HepG2 (cell line): ENCODE measurements around the gene PRSS21. TPM values are rescaled to one million over a fixed set of nuclear protein-coding genes. Genes with fewer than 3 reads are reported as not detected.

Experiments
- FOXA3 ChIP-seq: IDR thresholded peaks from 2 replicates; pipeline ENCODE4 v1.6.1; 2016; ENCODE audit warnings: missing genetic modification reagents, missing compliant biosample characterization
- FOXP1 ChIP-seq, 2 experiments: fragments of 450-650 bp in 1 of 2; IDR thresholded peaks; 2 replicates each; pipeline ENCODE4 v1.6.1; 2017 to 2018; ENCODE audit warnings: antibody characterized with exemption in 1 of 2
- HNF4G ChIP-seq, 2 experiments: sonication (generic) in 1 of 2; formaldehyde crosslinking in 1 of 2; IDR thresholded peaks; 2 replicates each; pipeline versions ENCODE4 v1.4.0 to v1.6.1; 2011 to 2020; ENCODE audit warnings: borderline replicate concordance in 2 of 2, low read depth in 2 of 2, mild to moderate bottlenecking in 2 of 2, low read length in 1 of 2, missing genetic modification reagents in 1 of 2, moderate library complexity in 1 of 2
- JUN ChIP-seq: sonication (generic); formaldehyde crosslinking; IDR thresholded peaks from 2 replicates; pipeline ENCODE4 v1.4.0; 2020; ENCODE audit warnings: mild to moderate bottlenecking, missing genetic modification reagents
- MTF2 ChIP-seq: sonication (generic); formaldehyde crosslinking; IDR thresholded peaks from 2 replicates; pipeline ENCODE4 v1.5.0; 2020; ENCODE audit warnings: missing genetic modification reagents, borderline replicate concordance
- POLR2AphosphoS5 ChIP-seq: IDR thresholded peaks from 2 replicates; pipeline ENCODE4 v1.6.1; 2012; ENCODE audit warnings: low read depth, low read length
- RFX1 ChIP-seq: fragments of 450-650 bp; IDR thresholded peaks from 2 replicates; pipeline ENCODE4 v1.6.1; 2017
- TCF7 ChIP-seq: sonication (generic); IDR thresholded peaks from 2 replicates; pipeline ENCODE4 v1.6.1; 2016; ENCODE audit warnings: antibody characterized with exemption, low read depth
- TSC22D2 ChIP-seq: sonication (generic); formaldehyde crosslinking; IDR thresholded peaks from 2 replicates; pipeline ENCODE4 v1.5.1; 2020; ENCODE audit warnings: missing genetic modification reagents, mild to moderate bottlenecking, borderline replicate concordance
- ZFP36L1 ChIP-seq: sonication (generic); formaldehyde crosslinking; IDR thresholded peaks from 2 replicates; pipeline ENCODE4 v1.8.0; 2022; ENCODE audit warnings: mild to moderate bottlenecking, missing genetic modification reagents, moderate library complexity
- ZNF709 ChIP-seq: sonication (generic); formaldehyde crosslinking; IDR thresholded peaks from 2 replicates; pipeline ENCODE4 v1.5.0; 2020; ENCODE audit warnings: mild to moderate bottlenecking, missing genetic modification reagents
- ZNF747 ChIP-seq: sonication (generic); formaldehyde crosslinking; IDR thresholded peaks from 2 replicates; pipeline ENCODE4 v1.8.1; 2023; ENCODE audit warnings: missing genetic modification reagents, mild to moderate bottlenecking, borderline replicate concordance
- ZNF788 ChIP-seq: sonication (generic); formaldehyde crosslinking; IDR thresholded peaks from 2 replicates; pipeline ENCODE4 v1.5.0; 2020; ENCODE audit warnings: mild to moderate bottlenecking, missing genetic modification reagents, borderline replicate concordance
- polyA plus RNA-seq, 8 experiments: library from polyadenylated mRNA; depleted of rRNA in 3 of 8; stranded (reverse) in 7 of 8; unstranded in 1 of 8; fragments of >200 nt; fragmentation: Illumina TruSeq in 4 of 8; extraction: Trizol in 4 of 8; gene quantifications; 2 replicates each; pipeline versions ENCODE4 v1.2.1 to v1.2.3, GENCODE V29; 2011 to 2016; ENCODE audit warnings: low read depth in 4 of 8, missing spikeins in 1 of 8, mixed read lengths in 1 of 8; ENCODE audit not compliant: insufficient read depth in 1 of 8
- total RNA-seq, 5 experiments: library from RNA; depleted of rRNA; stranded (reverse); fragments of >200 nt; fragmentation: Illumina TruSeq; extraction: Trizol; gene quantifications; 2 replicates each; pipeline ENCODE4 v1.2.3, GENCODE V29; 2016; ENCODE audit warnings: low read depth in 1 of 5
- TF ChIP-seq, protein P1 (sequence below): sonication (generic); formaldehyde crosslinking; IDR thresholded peaks from 2 replicates; pipeline ENCODE4 v1.8.1; 2023; ENCODE audit warnings: mild to moderate bottlenecking, missing genetic modification reagents
- TF ChIP-seq, protein P2 (sequence below): sonication (generic); formaldehyde crosslinking; IDR thresholded peaks from 2 replicates; pipeline ENCODE4 v1.4.0; 2020; ENCODE audit warnings: missing genetic modification reagents, borderline replicate concordance
- TF ChIP-seq, protein P3 (sequence below): sonication (generic); formaldehyde crosslinking; IDR thresholded peaks from 2 replicates; pipeline ENCODE4 v1.4.0; 2020; ENCODE audit warnings: missing genetic modification reagents, mild to moderate bottlenecking, borderline replicate concordance
- TF ChIP-seq, protein P4 (sequence below): IDR thresholded peaks from 2 replicates; pipeline ENCODE4 v1.6.1; 2016; ENCODE audit warnings: missing biosample characterization, missing genetic modification reagents, low read depth
- TF ChIP-seq, protein P5 (sequence below): sonication (generic); formaldehyde crosslinking; IDR thresholded peaks from 2 replicates; pipeline ENCODE4 v1.5.1; 2020; ENCODE audit warnings: mild to moderate bottlenecking, missing genetic modification reagents, borderline replicate concordance
- TF ChIP-seq, protein P6 (sequence below): sonication (generic); formaldehyde crosslinking; IDR thresholded peaks from 2 replicates; pipeline ENCODE4 v1.4.0; 2020; ENCODE audit warnings: missing genetic modification reagents

The PRSS21 gene
- total and polyA plus RNA-seq, 2 of the 13 experiments (the other 11 are each of a cell fraction or from before 2014, with no cell fraction given), result not detected

DNA sequence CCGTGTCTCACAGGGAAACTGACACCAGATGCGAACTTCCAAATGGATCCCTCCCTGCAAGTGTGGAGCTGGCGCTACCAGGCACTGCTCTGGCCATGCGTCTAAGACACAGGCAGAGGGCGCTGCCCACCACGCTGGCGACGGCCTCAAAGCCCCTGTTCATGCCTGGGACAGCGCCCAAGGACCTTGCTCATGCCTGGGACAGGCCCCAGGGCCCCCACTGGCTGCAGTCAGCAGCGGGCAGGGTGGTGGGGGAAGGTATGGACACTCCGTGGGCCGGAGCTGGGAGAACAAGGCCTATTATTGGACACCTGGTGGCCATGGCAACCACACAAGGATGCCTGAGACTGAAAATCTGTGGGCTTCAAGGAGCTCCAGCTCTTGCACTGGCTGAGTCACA, 21.9 kb downstream of the PRSS21 start (continued):
- no peak for TF ChIP-seq POLR2AphosphoS5
- TF ChIP-seq ZNF747 (CRISPR knock-in tag), result no peak
- no peak for TF ChIP-seq FOXP1 (IDR thresholded peaks at IDR 0.05)
- TF ChIP-seq FOXP1 (CRISPR knock-in tag; IDR thresholded peaks at IDR 0.05), result no peak
- TF ChIP-seq, protein P1, sequence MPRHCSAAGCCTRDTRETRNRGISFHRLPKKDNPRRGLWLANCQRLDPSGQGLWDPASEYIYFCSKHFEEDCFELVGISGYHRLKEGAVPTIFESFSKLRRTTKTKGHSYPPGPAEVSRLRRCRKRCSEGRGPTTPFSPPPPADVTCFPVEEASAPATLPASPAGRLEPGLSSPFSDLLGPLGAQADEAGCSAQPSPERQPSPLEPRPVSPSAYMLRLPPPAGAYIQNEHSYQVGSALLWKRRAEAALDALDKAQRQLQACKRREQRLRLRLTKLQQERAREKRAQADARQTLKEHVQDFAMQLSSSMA (CRISPR knock-in tag), result no peak
- TF ChIP-seq ZNF709 (CRISPR knock-in tag), result no peak
- TF ChIP-seq MTF2, result no peak
- TF ChIP-seq TSC22D2 (CRISPR knock-in tag), result no peak
- TF ChIP-seq, protein P2, sequence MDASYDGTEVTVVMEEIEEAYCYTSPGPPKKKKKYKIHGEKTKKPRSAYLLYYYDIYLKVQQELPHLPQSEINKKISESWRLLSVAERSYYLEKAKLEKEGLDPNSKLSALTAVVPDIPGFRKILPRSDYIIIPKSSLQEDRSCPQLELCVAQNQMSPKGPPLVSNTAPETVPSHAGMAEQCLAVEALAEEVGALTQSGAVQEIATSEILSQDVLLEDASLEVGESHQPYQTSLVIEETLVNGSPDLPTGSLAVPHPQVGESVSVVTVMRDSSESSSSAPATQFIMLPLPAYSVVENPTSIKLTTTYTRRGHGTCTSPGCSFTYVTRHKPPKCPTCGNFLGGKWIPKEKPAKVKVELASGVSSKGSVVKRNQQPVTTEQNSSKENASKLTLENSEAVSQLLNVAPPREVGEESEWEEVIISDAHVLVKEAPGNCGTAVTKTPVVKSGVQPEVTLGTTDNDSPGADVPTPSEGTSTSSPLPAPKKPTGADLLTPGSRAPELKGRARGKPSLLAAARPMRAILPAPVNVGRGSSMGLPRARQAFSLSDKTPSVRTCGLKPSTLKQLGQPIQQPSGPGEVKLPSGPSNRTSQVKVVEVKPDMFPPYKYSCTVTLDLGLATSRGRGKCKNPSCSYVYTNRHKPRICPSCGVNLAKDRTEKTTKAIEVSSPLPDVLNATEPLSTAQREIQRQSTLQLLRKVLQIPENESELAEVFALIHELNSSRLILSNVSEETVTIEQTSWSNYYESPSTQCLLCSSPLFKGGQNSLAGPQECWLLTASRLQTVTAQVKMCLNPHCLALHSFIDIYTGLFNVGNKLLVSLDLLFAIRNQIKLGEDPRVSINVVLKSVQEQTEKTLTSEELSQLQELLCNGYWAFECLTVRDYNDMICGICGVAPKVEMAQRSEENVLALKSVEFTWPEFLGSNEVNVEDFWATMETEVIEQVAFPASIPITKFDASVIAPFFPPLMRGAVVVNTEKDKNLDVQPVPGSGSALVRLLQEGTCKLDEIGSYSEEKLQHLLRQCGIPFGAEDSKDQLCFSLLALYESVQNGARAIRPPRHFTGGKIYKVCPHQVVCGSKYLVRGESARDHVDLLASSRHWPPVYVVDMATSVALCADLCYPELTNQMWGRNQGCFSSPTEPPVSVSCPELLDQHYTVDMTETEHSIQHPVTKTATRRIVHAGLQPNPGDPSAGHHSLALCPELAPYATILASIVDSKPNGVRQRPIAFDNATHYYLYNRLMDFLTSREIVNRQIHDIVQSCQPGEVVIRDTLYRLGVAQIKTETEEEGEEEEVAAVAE, result no peak
- no peak for TF ChIP-seq FOXA3 (CRISPR knock-in tag)
- TF ChIP-seq RFX1, result peak; percentile 50
- TF ChIP-seq, protein P3, sequence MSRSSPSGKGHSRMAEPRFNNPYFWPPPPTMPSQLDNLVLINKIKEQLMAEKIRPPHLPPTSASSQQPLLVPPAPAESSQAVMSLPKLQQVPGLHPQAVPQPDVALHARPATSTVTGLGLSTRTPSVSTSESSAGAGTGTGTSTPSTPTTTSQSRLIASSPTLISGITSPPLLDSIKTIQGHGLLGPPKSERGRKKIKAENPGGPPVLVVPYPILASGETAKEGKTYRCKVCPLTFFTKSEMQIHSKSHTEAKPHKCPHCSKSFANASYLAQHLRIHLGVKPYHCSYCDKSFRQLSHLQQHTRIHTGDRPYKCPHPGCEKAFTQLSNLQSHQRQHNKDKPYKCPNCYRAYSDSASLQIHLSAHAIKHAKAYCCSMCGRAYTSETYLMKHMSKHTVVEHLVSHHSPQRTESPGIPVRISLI (CRISPR knock-in tag), result no peak
- no peak for TF ChIP-seq ZFP36L1
- no peak for TF ChIP-seq HNF4G (IDR thresholded peaks at IDR 0.05; ENCODE audit: borderline replicate concordance, low read depth, low read length)
- peak; percentile 68; the same call in 1 of the 2 replicates for TF ChIP-seq HNF4G (CRISPR knock-in tag; IDR thresholded peaks at IDR 0.05; ENCODE audit: borderline replicate concordance, low read depth)
- TF ChIP-seq, protein P4, sequence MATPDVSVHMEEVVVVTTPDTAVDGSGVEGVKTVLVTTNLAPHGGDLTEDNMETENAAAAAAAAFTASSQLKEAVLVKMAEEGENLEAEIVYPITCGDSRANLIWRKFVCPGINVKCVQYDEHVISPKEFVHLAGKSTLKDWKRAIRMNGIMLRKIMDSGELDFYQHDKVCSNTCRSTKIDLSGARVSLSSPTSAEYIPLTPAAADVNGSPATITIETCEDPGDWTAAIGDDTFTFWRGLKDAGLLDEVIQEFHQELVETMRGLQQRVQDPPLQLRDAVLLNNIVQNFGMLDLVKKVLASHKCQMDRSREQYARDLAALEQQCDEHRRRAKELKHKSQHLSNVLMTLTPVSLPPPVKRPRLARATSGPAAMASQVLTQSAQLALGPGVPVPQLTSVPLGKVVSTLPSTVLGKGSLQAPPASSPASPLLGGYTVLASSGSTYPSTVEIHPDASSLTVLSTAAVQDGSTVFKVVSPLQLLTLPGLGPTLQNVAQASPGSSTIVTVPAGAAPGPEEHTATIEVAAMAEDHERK (CRISPR knock-in tag), result no peak
- peak; percentile 16; the same call in 1 of the 2 replicates for TF ChIP-seq ZNF788
- no peak for TF ChIP-seq TCF7
- TF ChIP-seq, protein P5, sequence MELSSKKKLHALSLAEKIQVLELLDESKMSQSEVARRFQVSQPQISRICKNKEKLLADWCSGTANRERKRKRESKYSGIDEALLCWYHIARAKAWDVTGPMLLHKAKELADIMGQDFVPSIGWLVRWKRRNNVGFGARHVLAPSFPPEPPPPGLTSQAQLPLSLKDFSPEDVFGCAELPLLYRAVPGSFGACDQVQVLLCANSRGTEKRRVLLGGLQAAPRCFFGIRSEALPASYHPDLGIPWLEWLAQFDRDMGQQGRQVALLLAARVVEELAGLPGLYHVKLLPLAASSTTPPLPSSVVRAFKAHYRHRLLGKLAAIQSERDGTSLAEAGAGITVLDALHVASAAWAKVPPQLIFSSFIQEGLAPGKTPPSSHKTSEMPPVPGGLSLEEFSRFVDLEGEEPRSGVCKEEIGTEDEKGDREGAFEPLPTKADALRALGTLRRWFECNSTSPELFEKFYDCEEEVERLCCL (CRISPR knock-in tag), result no peak
- no peak for TF ChIP-seq JUN (CRISPR knock-in tag)
- TF ChIP-seq, protein P6, sequence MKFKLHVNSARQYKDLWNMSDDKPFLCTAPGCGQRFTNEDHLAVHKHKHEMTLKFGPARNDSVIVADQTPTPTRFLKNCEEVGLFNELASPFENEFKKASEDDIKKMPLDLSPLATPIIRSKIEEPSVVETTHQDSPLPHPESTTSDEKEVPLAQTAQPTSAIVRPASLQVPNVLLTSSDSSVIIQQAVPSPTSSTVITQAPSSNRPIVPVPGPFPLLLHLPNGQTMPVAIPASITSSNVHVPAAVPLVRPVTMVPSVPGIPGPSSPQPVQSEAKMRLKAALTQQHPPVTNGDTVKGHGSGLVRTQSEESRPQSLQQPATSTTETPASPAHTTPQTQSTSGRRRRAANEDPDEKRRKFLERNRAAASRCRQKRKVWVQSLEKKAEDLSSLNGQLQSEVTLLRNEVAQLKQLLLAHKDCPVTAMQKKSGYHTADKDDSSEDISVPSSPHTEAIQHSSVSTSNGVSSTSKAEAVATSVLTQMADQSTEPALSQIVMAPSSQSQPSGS (CRISPR knock-in tag), result no peak
